Right lobe of liver (tissue), 4 donors: ENCODE measurements around the gene SLC39A6.

Experiments
- CTCF ChIP-seq, 4 donors: fragments of 200-600 bp in 3 of 4; fragments of 450-650 bp in 1 of 4; IDR thresholded peaks; one replicate each; pipeline versions ENCODE4 v1.5.1 to v1.8.0; 2016 to 2022; ENCODE audit warnings: antibody characterized with exemption in 4 of 4, mild to moderate bottlenecking in 2 of 4
- POLR2A ChIP-seq: fragments of 450-650 bp; IDR thresholded peaks from one replicate; pipeline ENCODE4 v1.6.1; 2017; ENCODE audit warnings: antibody characterized with exemption, mild to moderate bottlenecking
- donor health status: DM: no; HTN: no; CAD: no.
- donor health status: DM: no; HTN: no; CAD: no.
- donor health status: DM: no; HTN: yes; CAD: no.

GRCh38 chr18:36141576-36141975, 12.4 kb upstream of the SLC39A6 start:
- no peak for TF ChIP-seq CTCF (IDR thresholded peaks at IDR 0.05)
- no peak for TF ChIP-seq POLR2A
